HCT116 (cell line): ENCODE results near the gene CDH22.

ENCODE experiments used
- CEBPB ChIP-seq: IDR thresholded peaks from 2 replicates; pipeline ENCODE4 v1.6.1; 2012; ENCODE audit warnings: low read depth
- EZH2 ChIP-seq: fragments of 200-600 bp; sonication (generic); IDR thresholded peaks from 2 replicates; pipeline ENCODE4 v1.6.1; 2017; ENCODE audit warnings: antibody characterized with exemption, mixed run types
- EZH2phosphoT487 ChIP-seq: fragments of 200-600 bp; IDR thresholded peaks from 2 replicates; pipeline ENCODE4 v1.6.1; 2018; ENCODE audit warnings: antibody characterized with exemption, borderline replicate concordance
- POLR2A ChIP-seq: IDR thresholded peaks from 2 replicates; pipeline ENCODE4 v1.7.0; 2011; ENCODE audit warnings: borderline replicate concordance; ENCODE audit not compliant: insufficient read depth, insufficient read length; ENCODE audit errors: extremely low read depth
- POLR2AphosphoS5 ChIP-seq: IDR thresholded peaks from 2 replicates; pipeline ENCODE4 v1.6.1; 2011; ENCODE audit warnings: mild to moderate bottlenecking, low read depth, low read length, moderate library complexity
- RAD21 ChIP-seq: IDR thresholded peaks from 2 replicates; pipeline ENCODE4 v1.6.1; 2012; ENCODE audit warnings: low read depth, mild to moderate bottlenecking
- SIN3A ChIP-seq: IDR thresholded peaks from 2 replicates; pipeline ENCODE4 v1.6.1; 2012; ENCODE audit warnings: low read depth
- SP1 ChIP-seq: IDR thresholded peaks from 2 replicates; pipeline ENCODE4 v1.6.1; 2012; ENCODE audit warnings: low read depth
- YY1 ChIP-seq: IDR thresholded peaks from 2 replicates; pipeline ENCODE4 v1.6.1; 2011; ENCODE audit warnings: low read length, low read depth, moderate library complexity, mild to moderate bottlenecking; ENCODE audit not compliant: insufficient replicate concordance; ENCODE audit errors: extremely low read depth
- ZFX ChIP-seq: fragments of 450-650 bp; IDR thresholded peaks from 2 replicates; pipeline ENCODE4 v1.6.1; 2017
- ZNF274 ChIP-seq: fragments of 200-500 bp; sonication (Bioruptor generic); IDR thresholded peaks from 2 replicates; pipeline ENCODE4 v1.6.1; 2014; ENCODE audit warnings: mild to moderate bottlenecking, low read depth, low read length, inconsistent platforms
- TF ChIP-seq, protein P1 (sequence below), 3 experiments: fragments of 200-600 bp in 1 of 3; sonication (generic) in 1 of 3; IDR thresholded peaks in 2 of 3; conservative IDR thresholded peaks in 1 of 3; 2 replicates each; pipeline ENCODE4 v1.5.1; 2012 to 2017; ENCODE audit warnings: low read depth in 2 of 3, low read length in 2 of 3, antibody characterized with exemption in 1 of 3, borderline replicate concordance in 1 of 3, control low read depth in 1 of 3, mild to moderate bottlenecking in 1 of 3, mixed read lengths in 1 of 3, mixed run types in 1 of 3, moderate library complexity in 1 of 3; ENCODE audit not compliant: insufficient read depth in 1 of 3

DNA sequence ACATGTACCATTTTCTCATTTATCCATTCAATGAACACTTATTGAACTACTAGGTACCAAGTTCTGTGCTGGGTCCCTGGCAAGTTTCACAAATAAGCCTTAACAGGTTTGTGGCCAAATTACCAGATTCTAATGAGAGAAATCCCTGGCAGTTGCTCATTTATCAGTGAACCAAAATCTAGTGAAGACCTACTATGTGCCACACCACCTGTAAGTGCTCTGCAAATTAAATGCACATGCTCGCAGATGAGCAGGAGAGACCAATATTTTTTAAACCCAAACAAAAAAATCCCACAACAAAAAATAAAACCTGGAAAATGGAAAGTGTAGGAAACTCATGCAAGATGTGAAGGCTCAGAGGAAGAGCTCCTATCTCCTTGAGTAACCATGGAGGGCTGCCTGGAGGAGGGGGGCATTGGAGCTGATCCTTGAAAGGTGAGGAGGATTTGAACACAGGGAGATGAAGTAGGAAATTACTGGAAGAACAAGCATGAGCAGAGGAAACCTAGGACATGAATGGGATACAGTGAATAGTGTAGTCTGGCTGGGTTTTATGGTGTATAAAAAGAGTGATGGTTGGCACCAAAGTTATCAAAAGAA lies 48.9 kb downstream of the CDH22 start:
- TF ChIP-seq, protein P1, sequence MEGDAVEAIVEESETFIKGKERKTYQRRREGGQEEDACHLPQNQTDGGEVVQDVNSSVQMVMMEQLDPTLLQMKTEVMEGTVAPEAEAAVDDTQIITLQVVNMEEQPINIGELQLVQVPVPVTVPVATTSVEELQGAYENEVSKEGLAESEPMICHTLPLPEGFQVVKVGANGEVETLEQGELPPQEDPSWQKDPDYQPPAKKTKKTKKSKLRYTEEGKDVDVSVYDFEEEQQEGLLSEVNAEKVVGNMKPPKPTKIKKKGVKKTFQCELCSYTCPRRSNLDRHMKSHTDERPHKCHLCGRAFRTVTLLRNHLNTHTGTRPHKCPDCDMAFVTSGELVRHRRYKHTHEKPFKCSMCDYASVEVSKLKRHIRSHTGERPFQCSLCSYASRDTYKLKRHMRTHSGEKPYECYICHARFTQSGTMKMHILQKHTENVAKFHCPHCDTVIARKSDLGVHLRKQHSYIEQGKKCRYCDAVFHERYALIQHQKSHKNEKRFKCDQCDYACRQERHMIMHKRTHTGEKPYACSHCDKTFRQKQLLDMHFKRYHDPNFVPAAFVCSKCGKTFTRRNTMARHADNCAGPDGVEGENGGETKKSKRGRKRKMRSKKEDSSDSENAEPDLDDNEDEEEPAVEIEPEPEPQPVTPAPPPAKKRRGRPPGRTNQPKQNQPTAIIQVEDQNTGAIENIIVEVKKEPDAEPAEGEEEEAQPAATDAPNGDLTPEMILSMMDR (IDR thresholded peaks at IDR 0.05 in 2 of 3, conservative IDR thresholded peaks at IDR 0.05 in 1 of 3; ENCODE audit: borderline replicate concordance in 1 of 3, insufficient read depth in 1 of 3, low read depth in 2 of 3, low read length in 2 of 3): no peak
- TF ChIP-seq EZH2phosphoT487 (no peak), SP1 (no peak), POLR2AphosphoS5 (no peak), SIN3A (no peak), EZH2 (no peak), RAD21 (no peak), POLR2A (no peak), ZNF274 (no peak), ZFX (no peak), YY1 (no peak), CEBPB (no peak)
